Neural crest cell (in vitro differentiated cells): ENCODE measurements around the gene SCRT2. TPM values are rescaled to one million over a fixed set of nuclear protein-coding genes. Genes with fewer than 3 reads are reported as not detected.
A peak's percentile ranks its signal among the peaks of the same experiment; 100 is the strongest.

Experiments
- DNase-seq: peaks from one replicate; pipeline ENCODE4 v3.0.0; 2021; ENCODE audit warnings: low read depth, mixed read lengths, low spot score
- H3K27ac Mint-ChIP-seq: one replicate; pipeline ENCODE4 v1.8.0; 2021; ENCODE audit warnings: mild to moderate bottlenecking, mixed read lengths; ENCODE audit not compliant: unreplicated experiment
- H3K27me3 Mint-ChIP-seq: 2 replicates; pipeline ENCODE4 v1.8.0; 2021; ENCODE audit warnings: low read depth, mild to moderate bottlenecking, mixed read lengths
- H3K36me3 Mint-ChIP-seq: 2 replicates; pipeline ENCODE4 v1.8.0; 2021; ENCODE audit warnings: low read depth, mild to moderate bottlenecking, mixed read lengths
- H3K4me1 Mint-ChIP-seq: 2 replicates; pipeline ENCODE4 v1.8.0; 2021; ENCODE audit warnings: mixed read lengths
- H3K4me3 Mint-ChIP-seq: one replicate; pipeline ENCODE4 v1.8.0; 2021; ENCODE audit warnings: mild to moderate bottlenecking, mixed read lengths
- H3K9me3 Mint-ChIP-seq: 2 replicates; pipeline ENCODE4 v1.8.0; 2021; ENCODE audit warnings: mixed read lengths
- CTCF ChIP-seq: fragments of 200-600 bp; sonication (generic); conservative IDR thresholded peaks from 2 replicates; pipeline ENCODE4 v1.5.0; 2021; ENCODE audit warnings: antibody characterized with exemption, mild to moderate bottlenecking
- total RNA-seq: library from RNA; stranded (reverse); gene quantifications from 2 replicates; pipeline ENCODE4 v1.2.1, GENCODE V29; 2021

Gene SCRT2
- total RNA-seq, 1 donor from 2014 or later, result 3.7 TPM

GRCh38 chr20:655726-656624 lies 19.6 kb downstream of the SCRT2 start:
- H3K27ac Mint-ChIP-seq, result no peak overlapping the region
- no peaks in the 10 kb centered on the region for H3K36me3 Mint-ChIP-seq
- H3K27me3 Mint-ChIP-seq, result peaks cover 47% of the 10 kb centered on the region
- peaks cover 15% of the 10 kb centered on the region for H3K4me1 Mint-ChIP-seq
- no peak for DNase-seq
- TF ChIP-seq CTCF, result no peak
- H3K4me3 Mint-ChIP-seq, result peak overlapping the region; percentile 45
- H3K9me3 Mint-ChIP-seq, result no peaks in the 10 kb centered on the region

- H3K4me3 Mint-ChIP-seq, result peak overlapping the region; percentile 62
Measured at GRCh38 chr20:654417-654750, 21.2 kb downstream of the SCRT2 start.

GRCh38 chr20:653590-654416 lies 21.8 kb downstream of the SCRT2 start:
- peak overlapping the region; percentile 62 for H3K4me3 Mint-ChIP-seq
- H3K27ac Mint-ChIP-seq, result peak overlapping the region; percentile 25
- peaks cover 5% of the 10 kb centered on the region for H3K36me3 Mint-ChIP-seq
- no peaks in the 10 kb centered on the region for H3K9me3 Mint-ChIP-seq
- peaks cover 15% of the 10 kb centered on the region for H3K4me1 Mint-ChIP-seq
- no peak for TF ChIP-seq CTCF
- no peak for DNase-seq
- H3K27me3 Mint-ChIP-seq, result peaks cover 29% of the 10 kb centered on the region

More at GRCh38 chr20:654417-654750, 21.2 kb downstream of the SCRT2 start:
- Mint-ChIP-seq H3K27ac (no peak overlapping the region), H3K9me3 (no peaks in the 10 kb centered on the region), H3K27me3 (peaks cover 35% of the 10 kb centered on the region), H3K36me3 (peaks cover 5% of the 10 kb centered on the region), H3K4me1 (peaks cover 15% of the 10 kb centered on the region)
- no peak for DNase-seq
- no peak for TF ChIP-seq CTCF

GRCh38 chr20:653110-653589 lies 22.5 kb downstream of the SCRT2 start, which contains the start of gene SRXN1:
TSS of gene SRXN1 (minus strand) at chr20:653200. CDS start at chr20:653185, 15 bp downstream.
- Mint-ChIP-seq H3K4me1 (peaks cover 15% of the 10 kb centered on the region), H3K9me3 (no peaks in the 10 kb centered on the region), H3K27ac (peak within 1 kb of the TSS; percentile 25), H3K27me3 (peaks cover 23% of the 10 kb centered on the region), H3K36me3 (peaks cover 5% of the 10 kb centered on the region), H3K4me3 (peak within 1 kb of the TSS; percentile 79)
- DNase-seq, result peak; percentile 82
- peak; percentile 70 for TF ChIP-seq CTCF

GRCh38 chr20:652615-653109 lies 22.9 kb downstream of the SCRT2 start:
- H3K27ac Mint-ChIP-seq, result no peak overlapping the region
- TF ChIP-seq CTCF, result no peak

More at GRCh38 chr20:652615-653109, 22.9 kb downstream of the SCRT2 start:
- Mint-ChIP-seq H3K36me3 (peaks cover 5% of the 10 kb centered on the region), H3K27me3 (peaks cover 18% of the 10 kb centered on the region), H3K9me3 (no peaks in the 10 kb centered on the region), H3K4me3 (peak overlapping the region; percentile 79), H3K4me1 (peaks cover 15% of the 10 kb centered on the region)
- DNase-seq, result no peak
